ENCODE data around the gene RUNX1. TPM values are rescaled to one million over a fixed set of nuclear protein-coding genes. Genes with fewer than 3 reads are reported as not detected.

The RUNX1 gene
- total and polyA plus RNA-seq, 10 of the 15 experiments (the other 5 are each of a cell fraction or from before 2014, with no cell fraction given): 0.90 to 15.2 (median 4.1) TPM

- H3K4me2 ChIP-seq (ENCODE audit: control insufficient read depth, insufficient read depth): no peak overlapping the region
- ATAC-seq: no peak
- in situ Hi-C loops (cut with MboI) (no loop called here), intact Hi-C loops (cut with micrococcal nuclease; ENCODE audit: unreplicated experiment) (no loop called here)
- no peaks in the 10 kb centered on the region for H4K20me1 ChIP-seq (ENCODE audit: control insufficient read depth, insufficient read depth)
- H3K79me2 ChIP-seq (ENCODE audit: control insufficient read depth, insufficient read depth, low read length): no peaks in the 10 kb centered on the region
- H3K4me3 ChIP-seq: no peak overlapping the region
- ChIA-PET POLR2A (no interaction called here), CTCF (interaction anchor here (1.2 kb wide), 2 partner anchors 10 to 154 kb away, joined by 5 to 6 read pairs; no protein-coding TSS in a partner anchor), RAD21 (ENCODE audit: unreplicated experiment) (no interaction called here), SMC1A (ENCODE audit: uncharacterized antibody, unreplicated experiment) (interaction anchor here (1.0 kb wide), 1 partner anchor 11 kb away, joined by 4 read pairs; no protein-coding TSS in a partner anchor)
- no peak for TF ChIP-seq ZNF622 (IDR thresholded peaks at IDR 0.05)
- TF ChIP-seq MXI1 (IDR thresholded peaks at IDR 0.05; ENCODE audit: low read depth, low read length): no peak
- TF ChIP-seq TBL1XR1 (IDR thresholded peaks at IDR 0.05; ENCODE audit: low read depth, low read length): no peak
- DNase-seq (ENCODE audit: low read depth, low spot score): no peak
- FAIRE-seq: no peak
- 27% methylated on average over 1 of the region's 1 CpG for WGBS (ENCODE audit: insufficient coverage, insufficient replicate concordance, low lambda C conversion rate, missing lambda C conversion rate)
- H3K9ac ChIP-seq (ENCODE audit: control insufficient read depth, insufficient read depth, low read length): no peak overlapping the region
- H3K27ac ChIP-seq (ENCODE audit: control insufficient read depth, insufficient read depth): no peak overlapping the region
- no peaks in the 10 kb centered on the region; a peak in 1 of 4 replicates for H3K27me3 ChIP-seq (replicated peaks in 1 of 2; ENCODE audit: control insufficient read depth in 2 of 2, insufficient read depth in 2 of 2, low read length in 1 of 2)
- no peaks in the 10 kb centered on the region; the same call in 2 of the 3 replicates for H3K9me3 ChIP-seq (replicated peaks; ENCODE audit: control insufficient read depth, insufficient read depth, low read length)
- no peak overlapping the region for H2AFZ ChIP-seq (ENCODE audit: control insufficient read depth, low read depth, low read length)
- no peaks in the 10 kb centered on the region for H3K36me3 ChIP-seq (ENCODE audit: control insufficient read depth in 2 of 2, insufficient read depth in 2 of 2, low read length in 1 of 2)
- no peaks in the 10 kb centered on the region for H3K4me1 ChIP-seq (ENCODE audit: control insufficient read depth, insufficient read depth, low read length)
- BruUV-seq (replicated peaks): no TSS peak
Measured at GRCh38 chr21:34899760-34900159, 149.3 kb downstream of the RUNX1 start.

GRCh38 chr21:34899302-34899701 lies 149.8 kb downstream of the RUNX1 start:
- in situ Hi-C loops (cut with MboI): no loop called here
- Histone ChIP-seq H3K27ac (ENCODE audit: control insufficient read depth, insufficient read depth) (no peak overlapping the region), H3K4me3 (no peak overlapping the region), H3K4me1 (ENCODE audit: control insufficient read depth, insufficient read depth, low read length) (no peaks in the 10 kb centered on the region), H3K36me3 (ENCODE audit: control insufficient read depth in 2 of 2, insufficient read depth in 2 of 2, low read length in 1 of 2) (no peaks in the 10 kb centered on the region), H3K79me2 (ENCODE audit: control insufficient read depth, insufficient read depth, low read length) (no peaks in the 10 kb centered on the region), H3K4me2 (ENCODE audit: control insufficient read depth, insufficient read depth) (no peak overlapping the region), H3K9ac (ENCODE audit: control insufficient read depth, insufficient read depth, low read length) (no peak overlapping the region), H3K27me3 (replicated peaks in 1 of 2; ENCODE audit: control insufficient read depth in 2 of 2, insufficient read depth in 2 of 2, low read length in 1 of 2) (no peaks in the 10 kb centered on the region; a peak in 1 of 4 replicates), H4K20me1 (ENCODE audit: control insufficient read depth, insufficient read depth) (no peaks in the 10 kb centered on the region), H2AFZ (ENCODE audit: control insufficient read depth, low read depth, low read length) (no peak overlapping the region), H3K9me3 (replicated peaks; ENCODE audit: control insufficient read depth, insufficient read depth, low read length) (no peaks in the 10 kb centered on the region; the same call in 2 of the 3 replicates)
- WGBS (ENCODE audit: insufficient coverage, insufficient replicate concordance, low lambda C conversion rate, missing lambda C conversion rate): 50% methylated on average over 2 of the region's 2 CpGs
- no peak for ATAC-seq
- DNase-seq (ENCODE audit: low read depth, low spot score): no peak
- ChIA-PET POLR2A (no interaction called here), SMC1A (ENCODE audit: uncharacterized antibody, unreplicated experiment) (interaction anchor here (1.0 kb wide), 1 partner anchor 12 kb away, joined by 4 read pairs; no protein-coding TSS in a partner anchor), CTCF (interaction anchor here (1.2 kb wide), 1 partner anchor 154 kb away, joined by 5 read pairs; no protein-coding TSS in a partner anchor), RAD21 (ENCODE audit: unreplicated experiment) (no interaction called here)
- no TSS peak for BruUV-seq (replicated peaks)
- intact Hi-C loops (cut with micrococcal nuclease; ENCODE audit: unreplicated experiment): no loop called here
- no peak for FAIRE-seq
- TF ChIP-seq PAX8 (IDR thresholded peaks at IDR 0.05) (no peak), POLR2A (IDR thresholded peaks at IDR 0.05; ENCODE audit: low read depth, low read length) (no peak), HCFC1 (IDR thresholded peaks at IDR 0.05; ENCODE audit: low read length) (no peak), NFIC (IDR thresholded peaks at IDR 0.05; ENCODE audit: low read depth, low read length) (no peak), NR2F1 (conservative IDR thresholded peaks at IDR 0.05) (no peak), ASH2L (IDR thresholded peaks at IDR 0.05; ENCODE audit: borderline replicate concordance, low read depth) (no peak), KAT2A (conservative IDR thresholded peaks at IDR 0.05; ENCODE audit: control insufficient read depth, low read depth, low read length) (no peak), STAT1 (conservative IDR thresholded peaks at IDR 0.05) (no peak), IKZF1 (conservative IDR thresholded peaks at IDR 0.05) (no peak), RFX5 (IDR thresholded peaks at IDR 0.05; ENCODE audit: low read depth, low read length) (no peak), SMARCA5 (IDR thresholded peaks at IDR 0.05) (no peak), RELA (IDR thresholded peaks at IDR 0.05; ENCODE audit: borderline replicate concordance, partially characterized antibody) (no peak), CBFB (IDR thresholded peaks at IDR 0.05; ENCODE audit: low read depth) (no peak), FOXK2 (IDR thresholded peaks at IDR 0.05) (no peak), ZNF622 (IDR thresholded peaks at IDR 0.05) (no peak), SMAD5 (IDR thresholded peaks at IDR 0.05; ENCODE audit: low read depth) (no peak), ETV6 (conservative IDR thresholded peaks at IDR 0.05 in 1 of 2, IDR thresholded peaks at IDR 0.05 in 1 of 2; ENCODE audit: borderline replicate concordance in 1 of 2, low read depth in 1 of 2) (no peak)
- TF ChIP-seq, protein P1, sequence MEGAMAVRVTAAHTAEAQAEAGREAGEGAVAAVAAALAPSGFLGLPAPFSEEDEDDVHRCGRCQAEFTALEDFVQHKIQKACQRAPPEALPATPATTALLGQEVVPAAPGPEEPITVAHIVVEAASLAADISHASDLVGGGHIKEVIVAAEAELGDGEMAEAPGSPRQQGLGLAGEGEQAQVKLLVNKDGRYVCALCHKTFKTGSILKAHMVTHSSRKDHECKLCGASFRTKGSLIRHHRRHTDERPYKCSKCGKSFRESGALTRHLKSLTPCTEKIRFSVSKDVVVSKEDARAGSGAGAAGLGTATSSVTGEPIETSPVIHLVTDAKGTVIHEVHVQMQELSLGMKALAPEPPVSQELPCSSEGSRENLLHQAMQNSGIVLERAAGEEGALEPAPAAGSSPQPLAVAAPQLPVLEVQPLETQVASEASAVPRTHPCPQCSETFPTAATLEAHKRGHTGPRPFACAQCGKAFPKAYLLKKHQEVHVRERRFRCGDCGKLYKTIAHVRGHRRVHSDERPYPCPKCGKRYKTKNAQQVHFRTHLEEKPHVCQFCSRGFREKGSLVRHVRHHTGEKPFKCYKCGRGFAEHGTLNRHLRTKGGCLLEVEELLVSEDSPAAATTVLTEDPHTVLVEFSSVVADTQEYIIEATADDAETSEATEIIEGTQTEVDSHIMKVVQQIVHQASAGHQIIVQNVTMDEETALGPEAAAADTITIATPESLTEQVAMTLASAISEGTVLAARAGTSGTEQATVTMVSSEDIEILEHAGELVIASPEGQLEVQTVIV (IDR thresholded peaks at IDR 0.05; ENCODE audit: borderline replicate concordance, partially characterized antibody): no peak

All from GM12878 (cell line).